Mucosa of descending colon (tissue), 3 donors: ENCODE data around the gene GTSE1. TPM values are rescaled to one million over a fixed set of nuclear protein-coding genes. Genes with fewer than 3 reads are reported as not detected.

ENCODE experiments used
- total RNA-seq, 3 donors: library from RNA; stranded (reverse); fragmentation: NEBNext Ultra II Directional in 2 of 3; extraction: Animal tissue kit (Norgen Biotek cat#: 25700) in 2 of 3; gene quantifications; one replicate each; pipeline versions ENCODE4 v1.2.1 to v1.2.4, GENCODE V29; 2021 to 2023
- donor health status: DM: no; HTN: no; CAD: no; lungs with moderate emphysema.
- donor health status: DM: no; HTN: no; CAD: no.
- donor health status: DM: no; HTN: yes; CAD: no.

Gene GTSE1
- total RNA-seq, 3 donors from 2014 or later = 1.6 to 10.9 (median 3.6) TPM

Other genes with a start within 250 kb of the GTSE1 start
- 10 to 100 TPM; 57.9 to 81.4 (median 58.5) TPM for gene PPARA, start 146.3 kb upstream of the GTSE1 start, total RNA-seq
- 10 to 100 TPM in 1 of 3 donors, 1 to 10 TPM in 2; 6.6 to 10.4 (median 6.7) TPM for gene CDPF1, start 46.6 kb upstream of the GTSE1 start, total RNA-seq
- under 1 TPM; 0.35 to 0.75 (median 0.36) TPM for gene PKDREJ, start 33.5 kb upstream of the GTSE1 start, total RNA-seq
- gene TTC38, start 28.9 kb upstream of the GTSE1 start, total RNA-seq = 100 to 1,000 TPM in 1 of 3 donors, 10 to 100 TPM in 2; 70.2 to 157 (median 90.7) TPM
- 10 to 100 TPM; 40.5 to 41.5 (median 41.2) TPM for gene TRMU, start 38.8 kb downstream of the GTSE1 start, total RNA-seq
- 1 to 10 TPM; 1.9 to 4.2 (median 2.5) TPM for gene CELSR1, start 240.8 kb downstream of the GTSE1 start, total RNA-seq